Uterus (tissue), 2 donors: ENCODE data around the gene ABI3BP.

Source experiments
- POLR2A ChIP-seq, 2 donors: fragments of 450-650 bp; IDR thresholded peaks; one replicate each; pipeline ENCODE4 v1.6.1; 2016; ENCODE audit warnings: antibody characterized with exemption in 2 of 2, mild to moderate bottlenecking in 1 of 2, moderate library complexity in 1 of 2
- TF ChIP-seq, protein P1 (sequence below), 4 experiments: fragments of 200-600 bp in 2 of 4; fragments of 450-650 bp in 2 of 4; sonication (generic) in 2 of 4; IDR thresholded peaks; one replicate each; pipeline ENCODE4 v1.5.1; 2016 to 2019; ENCODE audit warnings: antibody characterized with exemption in 4 of 4, mild to moderate bottlenecking in 2 of 4, moderate library complexity in 1 of 4

DNA sequence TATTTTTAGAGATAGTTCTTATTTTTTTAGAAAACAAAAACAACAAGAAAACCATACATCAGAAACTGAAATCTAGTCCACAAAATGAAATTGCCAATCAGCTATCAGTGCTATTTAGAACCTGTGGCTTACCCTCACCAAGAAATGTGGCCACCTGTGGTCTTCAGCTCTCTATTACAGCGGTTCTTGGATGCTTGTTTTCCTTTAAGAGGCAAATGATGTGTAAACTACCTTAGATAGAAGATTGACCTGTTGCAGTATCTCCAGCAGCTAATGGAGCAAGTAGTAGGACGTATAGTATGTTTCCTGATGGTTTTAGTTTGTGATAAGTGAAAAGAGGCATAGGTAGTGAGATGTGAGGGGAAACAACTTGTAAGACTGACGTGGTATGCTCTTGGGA, 262.7 kb downstream of the ABI3BP start:
- TF ChIP-seq, protein P1, sequence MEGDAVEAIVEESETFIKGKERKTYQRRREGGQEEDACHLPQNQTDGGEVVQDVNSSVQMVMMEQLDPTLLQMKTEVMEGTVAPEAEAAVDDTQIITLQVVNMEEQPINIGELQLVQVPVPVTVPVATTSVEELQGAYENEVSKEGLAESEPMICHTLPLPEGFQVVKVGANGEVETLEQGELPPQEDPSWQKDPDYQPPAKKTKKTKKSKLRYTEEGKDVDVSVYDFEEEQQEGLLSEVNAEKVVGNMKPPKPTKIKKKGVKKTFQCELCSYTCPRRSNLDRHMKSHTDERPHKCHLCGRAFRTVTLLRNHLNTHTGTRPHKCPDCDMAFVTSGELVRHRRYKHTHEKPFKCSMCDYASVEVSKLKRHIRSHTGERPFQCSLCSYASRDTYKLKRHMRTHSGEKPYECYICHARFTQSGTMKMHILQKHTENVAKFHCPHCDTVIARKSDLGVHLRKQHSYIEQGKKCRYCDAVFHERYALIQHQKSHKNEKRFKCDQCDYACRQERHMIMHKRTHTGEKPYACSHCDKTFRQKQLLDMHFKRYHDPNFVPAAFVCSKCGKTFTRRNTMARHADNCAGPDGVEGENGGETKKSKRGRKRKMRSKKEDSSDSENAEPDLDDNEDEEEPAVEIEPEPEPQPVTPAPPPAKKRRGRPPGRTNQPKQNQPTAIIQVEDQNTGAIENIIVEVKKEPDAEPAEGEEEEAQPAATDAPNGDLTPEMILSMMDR (IDR thresholded peaks at IDR 0.05), result no peak
- TF ChIP-seq POLR2A (IDR thresholded peaks at IDR 0.05), result no peak
